Stimulated activated CD4-positive, alpha-beta T cell treated with anti-CD3 and anti-CD28 coated beads, Interleukin-4, amount 100 ng/mL, for 48 hours (primary cell): Measurements from ENCODE around the gene MTR.
"Not testable (repeated sequence)": the region's sequence is repeated elsewhere in the genome, so short reads cannot be mapped to it uniquely, and the experiment has no call there.

ENCODE experiments used
- DNase-seq, 2 donors: peaks; one replicate each; pipeline ENCODE4 v3.0.0-alpha.2; 2020; ENCODE audit warnings: low read depth in 2 of 2

Gene MTR

GRCh38 chr1:236830560-236830959 is 35.5 kb downstream of the MTR start:
- no peak for DNase-seq

- DNase-seq: no peak
Measured at GRCh38 chr1:236833575-236833974, 38.5 kb downstream of the MTR start.

- DNase-seq: no peak
Measured at GRCh38 chr1:236834876-236835275, 39.8 kb downstream of the MTR start.

GRCh38 chr1:236835491-236835890 is 40.4 kb downstream of the MTR start:
- DNase-seq: no peak

- DNase-seq: no peak
Measured at GRCh38 chr1:236836157-236836556, 41.1 kb downstream of the MTR start.

GRCh38 chr1:236837115-236837514 is 42.0 kb downstream of the MTR start:
- no peak for DNase-seq

- no peak for DNase-seq
Measured at GRCh38 chr1:236837897-236838296, 42.8 kb downstream of the MTR start.

GRCh38 chr1:236841341-236841740 is 46.2 kb downstream of the MTR start:
- no peak for DNase-seq

- DNase-seq: no peak
Measured at GRCh38 chr1:236844499-236845271, 49.6 kb downstream of the MTR start.

- no peak for DNase-seq
Measured at GRCh38 chr1:236845830-236846229, 50.7 kb downstream of the MTR start.

GRCh38 chr1:236848274-236848923 is 53.3 kb downstream of the MTR start:
- DNase-seq: no peak

- no peak for DNase-seq
Measured at GRCh38 chr1:236850077-236850979, 55.2 kb downstream of the MTR start.

- no peak for DNase-seq
Measured at GRCh38 chr1:236851871-236852270, 56.8 kb downstream of the MTR start.

- no peak for DNase-seq
Measured at GRCh38 chr1:236853921-236854604, 59.0 kb downstream of the MTR start.

GRCh38 chr1:236854605-236854983 is 59.5 kb downstream of the MTR start:
- DNase-seq: no peak

GRCh38 chr1:236856649-236857048 is 61.6 kb downstream of the MTR start:
- not testable (repeated sequence) for DNase-seq

GRCh38 chr1:236858165-236858564 is 63.1 kb downstream of the MTR start:
- DNase-seq: no peak

- no peak for DNase-seq
Measured at GRCh38 chr1:236860101-236860500, 65.0 kb downstream of the MTR start.

GRCh38 chr1:236860674-236861073 is 65.6 kb downstream of the MTR start:
- DNase-seq: no peak

GRCh38 chr1:236861560-236862218 is 66.6 kb downstream of the MTR start:
- DNase-seq: no peak

GRCh38 chr1:236862219-236862591 is 67.1 kb downstream of the MTR start:
- DNase-seq: no peak
